H1 (cell line): ENCODE data around the gene FAM53A. TPM values are rescaled to one million over a fixed set of nuclear protein-coding genes. Genes with fewer than 3 reads are reported as not detected.

Experiments
- CTCF ChIA-PET: fragments of 300-600 bp; sonication (Branson Sonifier 250); formaldehyde crosslinking; loops from one replicate; lab custom pipeline; 2021; ENCODE audit not compliant: partially characterized antibody; lab: Charles Lee
- POLR2A ChIA-PET: fragments of 300-600 bp; sonication (Branson Sonifier 250); formaldehyde crosslinking; loops from one replicate; lab custom pipeline; 2021; ENCODE audit warnings: inconsistent platforms; ENCODE audit not compliant: partially characterized antibody; lab: Charles Lee
- DNase-seq, 2 experiments: peaks; one replicate each; pipeline versions ENCODE4 v3.0.0 to v3.0.0-alpha.2; 2010 to 2022; ENCODE audit warnings: low spot score in 2 of 2, low read depth in 1 of 2, mixed read lengths in 1 of 2
- FAIRE-seq: peaks from 2 replicates; lab custom pipeline; 2011; peaks lifted over from hg19 to GRCh38; lab: Jason Lieb, UNC
- H2AFZ ChIP-seq: 2 replicates; pipeline ENCODE4 v1.8.1; 2012; ENCODE audit warnings: low read length, inconsistent platforms
- H2AK5ac ChIP-seq: 2 replicates; pipeline ENCODE4 v1.6.1; 2013; ENCODE audit warnings: low read depth, low read length
- H2BK120ac ChIP-seq: replicated peaks from 2 replicates; pipeline ENCODE3; 2013; ENCODE audit warnings: low read depth, low read length, inconsistent platforms
- H2BK12ac ChIP-seq: 2 replicates; pipeline ENCODE4 v1.6.1; 2013; ENCODE audit warnings: low read depth, low read length
- H2BK15ac ChIP-seq: 2 replicates; pipeline ENCODE4 v1.6.1; 2013; ENCODE audit warnings: low read length
- H2BK20ac ChIP-seq: 2 replicates; pipeline ENCODE4 v1.6.1; 2013; ENCODE audit warnings: low read length
- H2BK5ac ChIP-seq: 2 replicates; pipeline ENCODE4 v1.6.1; 2013; ENCODE audit warnings: low read depth, low read length
- H3K14ac ChIP-seq: 2 replicates; pipeline ENCODE4 v1.6.1; 2013; ENCODE audit warnings: inconsistent platforms; ENCODE audit not compliant: insufficient read length
- H3K18ac ChIP-seq: 2 replicates; pipeline ENCODE4 v1.6.1; 2013; ENCODE audit warnings: low read length; ENCODE audit errors: extremely low read depth
- H3K23ac ChIP-seq: 2 replicates; pipeline ENCODE4 v1.6.1; 2013; ENCODE audit warnings: inconsistent platforms; ENCODE audit not compliant: insufficient read length
- H3K23me2 ChIP-seq: 2 replicates; pipeline ENCODE4 v1.6.1; 2013; ENCODE audit warnings: low read depth, low read length
- H3K27ac ChIP-seq: 2 replicates; pipeline ENCODE4 v1.6.1; 2011; ENCODE audit warnings: low read depth, low read length, inconsistent platforms
- H3K27me3 ChIP-seq, 4 experiments: replicated peaks in 1 of 4; 1 replicate in 1 of 4; 2 replicates in 3 of 4; pipeline versions ENCODE4 v1.6.1 to v1.8.1; 2011 to 2013; ENCODE audit warnings: low read length in 3 of 4, mild to moderate bottlenecking in 3 of 4, inconsistent platforms in 2 of 4, mixed read lengths in 2 of 4, moderate library complexity in 1 of 4; ENCODE audit not compliant: control insufficient read depth in 3 of 4, insufficient read depth in 3 of 4; ENCODE audit errors: extremely low read depth in 1 of 4
- H3K36me3 ChIP-seq, 4 experiments: 2 replicates each; pipeline versions ENCODE4 v1.6.1 to v1.8.1; 2011 to 2013; ENCODE audit warnings: mild to moderate bottlenecking in 4 of 4, low read length in 3 of 4, moderate library complexity in 2 of 4, control low read depth in 1 of 4, inconsistent platforms in 1 of 4; ENCODE audit not compliant: insufficient read depth in 4 of 4, control insufficient read depth in 2 of 4
- H3K4ac ChIP-seq: replicated peaks from 2 replicates; pipeline ENCODE3; 2013; ENCODE audit warnings: low read length, low read depth, mixed read lengths, inconsistent platforms; ENCODE audit not compliant: insufficient read length
- H3K4me1 ChIP-seq, 4 experiments: replicated peaks in 1 of 4; 1 replicate in 1 of 4; 2 replicates in 3 of 4; pipeline versions ENCODE4 v1.6.1 to v1.8.1; 2011 to 2013; ENCODE audit warnings: low read length in 3 of 4, inconsistent platforms in 2 of 4, mixed read lengths in 1 of 4; ENCODE audit not compliant: insufficient read depth in 4 of 4, control insufficient read depth in 3 of 4
- H3K4me2 ChIP-seq, 2 experiments: 2 replicates each; pipeline versions ENCODE4 v1.6.1 to v1.8.1; 2011 to 2013; ENCODE audit warnings: low read depth in 2 of 2, low read length in 2 of 2, control low read depth in 1 of 2, inconsistent platforms in 1 of 2, mild to moderate bottlenecking in 1 of 2; ENCODE audit not compliant: insufficient read depth in 1 of 2
- H3K4me3 ChIP-seq, 4 experiments: fragments of 200-600, 300-600 bp in 1 of 4; sonication (generic), shearing (Covaris generic), sonication (Bioruptor Twin) in 1 of 4; 2 replicates each; pipeline versions ENCODE4 v1.5.1 to v1.8.1; 2011 to 2016; ENCODE audit warnings: low read length in 4 of 4, low read depth in 3 of 4, control low read depth in 2 of 4, inconsistent platforms in 2 of 4, mild to moderate bottlenecking in 2 of 4, mixed read lengths in 1 of 4, moderate library complexity in 1 of 4; ENCODE audit not compliant: insufficient read depth in 2 of 4; ENCODE audit errors: extremely low read depth in 1 of 4
- H3K56ac ChIP-seq: replicated peaks from 2 replicates; pipeline ENCODE3; 2013; ENCODE audit warnings: low read depth, mild to moderate bottlenecking, mixed read lengths, low read length, inconsistent platforms; ENCODE audit not compliant: insufficient read length
- H3K79me1 ChIP-seq: 2 replicates; pipeline ENCODE4 v1.6.1; 2013; ENCODE audit warnings: low read depth, low read length, control low read depth
- H3K79me2 ChIP-seq, 2 experiments: 2 replicates each; pipeline versions ENCODE4 v1.6.1 to v1.8.1; 2012 to 2013; ENCODE audit warnings: low read length in 2 of 2, mild to moderate bottlenecking in 2 of 2, inconsistent platforms in 1 of 2; ENCODE audit not compliant: insufficient read depth in 2 of 2, control insufficient read depth in 1 of 2
- H3K9ac ChIP-seq, 4 experiments: replicated peaks in 1 of 4; 1 replicate in 1 of 4; 2 replicates in 3 of 4; pipeline versions ENCODE4 v1.6.1 to v1.8.1; 2011 to 2013; ENCODE audit warnings: low read depth in 3 of 4, low read length in 3 of 4, control low read depth in 2 of 4, mild to moderate bottlenecking in 2 of 4, moderate library complexity in 2 of 4, inconsistent platforms in 1 of 4; ENCODE audit errors: extremely low read depth in 1 of 4
- H3K9me3 ChIP-seq, 2 experiments: 2 replicates each; pipeline versions ENCODE4 v1.6.1 to v1.8.1; 2012 to 2013; ENCODE audit warnings: mild to moderate bottlenecking in 2 of 2, moderate library complexity in 2 of 2, control low read depth in 1 of 2, inconsistent platforms in 1 of 2, low read depth in 1 of 2, low read length in 1 of 2, mixed read lengths in 1 of 2; ENCODE audit not compliant: insufficient read depth in 2 of 2
- H4K20me1 ChIP-seq, 2 experiments: replicated peaks in 1 of 2; 2 replicates each; pipeline versions ENCODE3 to v1.8.1; 2011 to 2013; ENCODE audit warnings: inconsistent platforms in 2 of 2, low read length in 2 of 2, mild to moderate bottlenecking in 1 of 2; ENCODE audit not compliant: insufficient read depth in 2 of 2, control insufficient read depth in 1 of 2
- H4K5ac ChIP-seq: 2 replicates; pipeline ENCODE4 v1.6.1; 2013; ENCODE audit warnings: low read length, low read depth, mixed read lengths, inconsistent platforms; ENCODE audit not compliant: insufficient read length
- H4K8ac ChIP-seq: 2 replicates; pipeline ENCODE4 v1.8.0; 2013; ENCODE audit warnings: mild to moderate bottlenecking, moderate library complexity, low read length, inconsistent platforms; ENCODE audit not compliant: insufficient read depth; ENCODE audit errors: extremely low read depth
- H4K91ac ChIP-seq: replicated peaks from 2 replicates; pipeline ENCODE3; 2013; ENCODE audit warnings: low read length, mixed read lengths, inconsistent platforms; ENCODE audit not compliant: insufficient read length
- ATF2 ChIP-seq: IDR thresholded peaks from 2 replicates; pipeline ENCODE4 v1.6.1; 2012; ENCODE audit warnings: low read length, inconsistent platforms
- BCL11A ChIP-seq, 2 experiments: IDR thresholded peaks; one replicate each; pipeline ENCODE4 v1.6.1; 2011; ENCODE audit warnings: low read depth in 2 of 2, low read length in 2 of 2, mild to moderate bottlenecking in 2 of 2
- BRCA1 ChIP-seq: IDR thresholded peaks from 2 replicates; pipeline ENCODE4 v1.6.1; 2012; ENCODE audit warnings: low read depth, low read length, improper control_type of control experiment
- CBX5 ChIP-seq: fragments of 300-800, 300-1000 bp; sonication (generic); IDR thresholded peaks from 2 replicates; pipeline ENCODE4 v1.7.1; 2016; ENCODE audit warnings: antibody characterized with exemption, low read length, low read depth
- CTBP2 ChIP-seq: IDR thresholded peaks from 2 replicates; pipeline ENCODE4 v1.7.0; 2011; ENCODE audit warnings: borderline replicate concordance, mild to moderate bottlenecking, moderate library complexity, mixed read lengths, low read length; ENCODE audit not compliant: insufficient read depth, insufficient read length
- EGR1 ChIP-seq: IDR thresholded peaks from 2 replicates; pipeline ENCODE4 v1.6.1; 2011; ENCODE audit warnings: low read depth, low read length, borderline replicate concordance
- HDAC2 ChIP-seq, 2 experiments: fragments of 300-600 bp in 1 of 2; sonication (generic) in 1 of 2; IDR thresholded peaks; 2 replicates each; pipeline ENCODE4 v1.6.1; 2011 to 2012; ENCODE audit warnings: low read depth in 2 of 2, low read length in 2 of 2, mild to moderate bottlenecking in 2 of 2, moderate library complexity in 2 of 2, borderline replicate concordance in 1 of 2, inconsistent platforms in 1 of 2
- SAP30 ChIP-seq: fragments of 300-600 bp; sonication (generic); IDR thresholded peaks from 2 replicates; pipeline ENCODE4 v1.7.1; 2012; ENCODE audit warnings: low read length, moderate library complexity, mild to moderate bottlenecking, inconsistent platforms; ENCODE audit not compliant: insufficient read depth, insufficient replicate concordance
- SP1 ChIP-seq: IDR thresholded peaks from 2 replicates; pipeline ENCODE4 v1.6.1; 2011; ENCODE audit warnings: low read depth, low read length
- SP2 ChIP-seq: IDR thresholded peaks from 2 replicates; pipeline ENCODE4 v1.6.1; 2012; ENCODE audit warnings: mild to moderate bottlenecking, low read length, inconsistent platforms
- TAF7 ChIP-seq: optimal IDR thresholded peaks from 2 replicates; pipeline ENCODE3; 2011; ENCODE audit warnings: low read depth, mild to moderate bottlenecking, inconsistent platforms, low read length, moderate library complexity, borderline replicate concordance
- WGBS, 2 experiments: shearing (Covaris generic) in 1 of 2; methylation state at CpG; one replicate each; pipeline versions ENCODE4 v1.1.6 to v1.1.7; 2013 to 2015; ENCODE audit warnings: low lambda C conversion rate in 2 of 2, mixed read lengths in 2 of 2, inconsistent platforms in 1 of 2, low coverage in 1 of 2, missing lambda C conversion rate in 1 of 2; ENCODE audit not compliant: insufficient replicate concordance in 2 of 2, insufficient coverage in 1 of 2, insufficient read length in 1 of 2; ENCODE audit errors: extremely low coverage in 1 of 2, missing lambda C conversion rate in 1 of 2; 5-methylcytosine and 5-hydroxymethylcytosine counted together
- polyA plus RNA-seq, 7 experiments: library from polyadenylated mRNA; depleted of rRNA in 3 of 7; stranded (reverse) in 5 of 7; unstranded in 2 of 7; fragments of >200 nt in 5 of 7; fragments of 200-250 nt in 2 of 7; gene quantifications; 1 replicate in 5 of 7; 2 replicates in 1 of 7; 4 replicates in 1 of 7; pipeline versions ENCODE4 v1.2.1 to v1.2.3, GENCODE V29; 2011 to 2013; ENCODE audit warnings: missing spikeins in 2 of 7, mixed read lengths in 2 of 7
- total RNA-seq: library from RNA; stranded (reverse); fragmentation: NEBNext Ultra II Directional; extraction: Animal tissue kit (Norgen Biotek cat#: 25700); gene quantifications from 2 replicates; pipeline ENCODE4 v1.2.1, GENCODE V29; 2021

Gene FAM53A
- total and polyA plus RNA-seq, 2 of the 8 experiments (the other 6 are each of a cell fraction or from before 2014, with no cell fraction given) = 1.9 to 2.0 TPM

- no peak for FAIRE-seq
- ChIA-PET CTCF (interaction anchor here (0.7 to 2.1 kb wide), 5 partner anchors 10 to 74 kb away, joined by 3 to 9 read pairs (median 4); no protein-coding TSS in a partner anchor), POLR2A (interaction anchor here (0.7 kb wide), 1 partner anchor 270 kb away, joined by 3 read pairs; no protein-coding TSS in a partner anchor)
- Histone ChIP-seq H3K27ac (no peak overlapping the region), H2AFZ (no peak overlapping the region), H4K20me1 (peaks cover 0 to 3% of the 10 kb centered on the region in 2 experiments), H3K4ac (no peak overlapping the region), H3K18ac (no peak overlapping the region), H2BK12ac (no peak overlapping the region), H3K4me2 (no peak overlapping the region), H2BK15ac (no peak overlapping the region), H4K91ac (no peak overlapping the region), H3K27me3 (no peaks in the 10 kb centered on the region), H4K5ac (no peak overlapping the region), H3K23ac (no peak overlapping the region), H3K4me3 (no peak overlapping the region), H3K36me3 (no peaks in the 10 kb centered on the region), H4K8ac (no peak overlapping the region), H3K23me2 (no peaks in the 10 kb centered on the region; the same call in 1 of the 2 replicates), H3K9ac (no peak overlapping the region), H3K4me1 (no peaks in the 10 kb centered on the region), H3K79me1 (no peaks in the 10 kb centered on the region), H3K14ac (no peak overlapping the region), H3K56ac (no peak overlapping the region), H2BK5ac (no peak overlapping the region), H3K79me2 (no peaks in the 10 kb centered on the region), H2AK5ac (no peak overlapping the region), H2BK20ac (no peak overlapping the region), H2BK120ac (no peak overlapping the region), H3K9me3 (no peaks in the 10 kb centered on the region; a peak in 1 of 4 replicates)
- no peak for DNase-seq
- WGBS, 2 experiments = 89% methylated on average over 6 of the region's 6 CpGs; no CpG with 5 or more reads in 1 of the 2 experiments
- no peak for TF ChIP-seq EGR1
- TF ChIP-seq BRCA1 = no peak
- TF ChIP-seq BCL11A (IDR thresholded peaks at IDR 0.05; ENCODE audit: low read depth in 2 of 2, low read length in 2 of 2) = no peak
- no peak for TF ChIP-seq SP1
- TF ChIP-seq ATF2 = no peak
- no peak for TF ChIP-seq TAF7
- no peak for TF ChIP-seq SAP30
- TF ChIP-seq SP2 = no peak
- TF ChIP-seq HDAC2 (IDR thresholded peaks at IDR 0.05; ENCODE audit: borderline replicate concordance in 1 of 2, low read depth in 2 of 2, low read length in 2 of 2) = no peak
- TF ChIP-seq CTBP2 = no peak
- TF ChIP-seq CBX5 = no peak
These were observed 67.6 kb downstream of the FAM53A start for GRCh38 chr4:1616557-1616930.
